ENCODE data around the gene TLR7. TPM values are rescaled to one million over a fixed set of nuclear protein-coding genes. Genes with fewer than 3 reads are reported as not detected.

The TLR7 gene
- total and polyA plus RNA-seq, 10 of the 15 experiments (the other 5 are each of a cell fraction or from before 2014, with no cell fraction given): 12.0 to 44.4 (median 22.6) TPM

DNA sequence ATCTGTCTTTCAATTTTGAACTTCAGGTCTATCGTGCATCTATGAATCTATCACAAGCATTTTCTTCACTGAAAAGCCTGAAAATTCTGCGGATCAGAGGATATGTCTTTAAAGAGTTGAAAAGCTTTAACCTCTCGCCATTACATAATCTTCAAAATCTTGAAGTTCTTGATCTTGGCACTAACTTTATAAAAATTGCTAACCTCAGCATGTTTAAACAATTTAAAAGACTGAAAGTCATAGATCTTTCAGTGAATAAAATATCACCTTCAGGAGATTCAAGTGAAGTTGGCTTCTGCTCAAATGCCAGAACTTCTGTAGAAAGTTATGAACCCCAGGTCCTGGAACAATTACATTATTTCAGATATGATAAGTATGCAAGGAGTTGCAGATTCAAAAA, 19.7 kb downstream of the TLR7 start (continued):
- TF ChIP-seq, protein P1, sequence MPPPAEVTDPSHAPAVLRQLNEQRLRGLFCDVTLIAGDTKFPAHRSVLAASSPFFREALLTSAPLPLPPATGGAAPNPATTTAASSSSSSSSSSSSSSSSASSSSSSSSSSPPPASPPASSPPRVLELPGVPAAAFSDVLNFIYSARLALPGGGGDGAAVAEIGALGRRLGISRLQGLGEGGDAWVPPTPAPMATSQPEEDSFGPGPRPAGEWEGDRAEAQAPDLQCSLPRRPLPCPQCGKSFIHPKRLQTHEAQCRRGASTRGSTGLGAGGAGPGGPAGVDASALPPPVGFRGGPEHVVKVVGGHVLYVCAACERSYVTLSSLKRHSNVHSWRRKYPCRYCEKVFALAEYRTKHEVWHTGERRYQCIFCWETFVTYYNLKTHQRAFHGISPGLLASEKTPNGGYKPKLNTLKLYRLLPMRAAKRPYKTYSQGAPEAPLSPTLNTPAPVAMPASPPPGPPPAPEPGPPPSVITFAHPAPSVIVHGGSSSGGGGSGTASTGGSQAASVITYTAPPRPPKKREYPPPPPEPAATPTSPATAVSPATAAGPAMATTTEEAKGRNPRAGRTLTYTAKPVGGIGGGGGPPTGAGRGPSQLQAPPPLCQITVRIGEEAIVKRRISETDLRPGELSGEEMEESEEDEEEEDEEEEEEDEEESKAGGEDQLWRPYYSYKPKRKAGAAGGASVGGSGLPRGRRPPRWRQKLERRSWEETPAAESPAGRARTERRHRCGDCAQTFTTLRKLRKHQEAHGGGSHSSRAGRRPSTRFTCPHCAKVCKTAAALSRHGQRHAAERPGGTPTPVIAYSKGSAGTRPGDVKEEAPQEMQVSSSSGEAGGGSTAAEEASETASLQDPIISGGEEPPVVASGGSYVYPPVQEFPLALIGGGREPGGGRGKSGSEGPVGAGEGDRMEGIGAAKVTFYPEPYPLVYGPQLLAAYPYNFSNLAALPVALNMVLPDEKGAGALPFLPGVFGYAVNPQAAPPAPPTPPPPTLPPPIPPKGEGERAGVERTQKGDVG (CRISPR knock-in tag; IDR thresholded peaks at IDR 0.05): no peak
- TF ChIP-seq, protein P2, sequence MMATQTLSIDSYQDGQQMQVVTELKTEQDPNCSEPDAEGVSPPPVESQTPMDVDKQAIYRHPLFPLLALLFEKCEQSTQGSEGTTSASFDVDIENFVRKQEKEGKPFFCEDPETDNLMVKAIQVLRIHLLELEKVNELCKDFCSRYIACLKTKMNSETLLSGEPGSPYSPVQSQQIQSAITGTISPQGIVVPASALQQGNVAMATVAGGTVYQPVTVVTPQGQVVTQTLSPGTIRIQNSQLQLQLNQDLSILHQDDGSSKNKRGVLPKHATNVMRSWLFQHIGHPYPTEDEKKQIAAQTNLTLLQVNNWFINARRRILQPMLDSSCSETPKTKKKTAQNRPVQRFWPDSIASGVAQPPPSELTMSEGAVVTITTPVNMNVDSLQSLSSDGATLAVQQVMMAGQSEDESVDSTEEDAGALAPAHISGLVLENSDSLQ (IDR thresholded peaks at IDR 0.05): no peak
- TF ChIP-seq ZNF384 (IDR thresholded peaks at IDR 0.05; ENCODE audit: borderline replicate concordance, low read depth, low read length) (no peak), HDAC2 (IDR thresholded peaks at IDR 0.05) (no peak), SIX5 (IDR thresholded peaks at IDR 0.05; ENCODE audit: low read depth, low read length, severe bottlenecking) (no peak), CREM (IDR thresholded peaks at IDR 0.05; ENCODE audit: low read depth) (no peak), BMI1 (IDR thresholded peaks at IDR 0.05; ENCODE audit: borderline replicate concordance) (no peak), PAX8 (IDR thresholded peaks at IDR 0.05) (no peak), EED (IDR thresholded peaks at IDR 0.05; ENCODE audit: low read depth) (no peak)
- TF ChIP-seq, protein P3, sequence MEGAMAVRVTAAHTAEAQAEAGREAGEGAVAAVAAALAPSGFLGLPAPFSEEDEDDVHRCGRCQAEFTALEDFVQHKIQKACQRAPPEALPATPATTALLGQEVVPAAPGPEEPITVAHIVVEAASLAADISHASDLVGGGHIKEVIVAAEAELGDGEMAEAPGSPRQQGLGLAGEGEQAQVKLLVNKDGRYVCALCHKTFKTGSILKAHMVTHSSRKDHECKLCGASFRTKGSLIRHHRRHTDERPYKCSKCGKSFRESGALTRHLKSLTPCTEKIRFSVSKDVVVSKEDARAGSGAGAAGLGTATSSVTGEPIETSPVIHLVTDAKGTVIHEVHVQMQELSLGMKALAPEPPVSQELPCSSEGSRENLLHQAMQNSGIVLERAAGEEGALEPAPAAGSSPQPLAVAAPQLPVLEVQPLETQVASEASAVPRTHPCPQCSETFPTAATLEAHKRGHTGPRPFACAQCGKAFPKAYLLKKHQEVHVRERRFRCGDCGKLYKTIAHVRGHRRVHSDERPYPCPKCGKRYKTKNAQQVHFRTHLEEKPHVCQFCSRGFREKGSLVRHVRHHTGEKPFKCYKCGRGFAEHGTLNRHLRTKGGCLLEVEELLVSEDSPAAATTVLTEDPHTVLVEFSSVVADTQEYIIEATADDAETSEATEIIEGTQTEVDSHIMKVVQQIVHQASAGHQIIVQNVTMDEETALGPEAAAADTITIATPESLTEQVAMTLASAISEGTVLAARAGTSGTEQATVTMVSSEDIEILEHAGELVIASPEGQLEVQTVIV (IDR thresholded peaks at IDR 0.05; ENCODE audit: borderline replicate concordance, partially characterized antibody): no peak

Measured in GM12878 (cell line).